Activated CD4-positive, alpha-beta T cell treated with anti-CD3 and anti-CD28 coated beads for 24 hours (primary cell): ENCODE results near the gene ARIH1.
"Not testable (repeated sequence)": the region's sequence is repeated elsewhere in the genome, so short reads cannot be mapped to it uniquely, and the experiment has no call there.

Experiments used
- DNase-seq, 2 donors: peaks; one replicate each; pipeline ENCODE4 v3.0.0-alpha.2; 2020; ENCODE audit warnings: low read depth in 2 of 2

ARIH1 gene

DNA sequence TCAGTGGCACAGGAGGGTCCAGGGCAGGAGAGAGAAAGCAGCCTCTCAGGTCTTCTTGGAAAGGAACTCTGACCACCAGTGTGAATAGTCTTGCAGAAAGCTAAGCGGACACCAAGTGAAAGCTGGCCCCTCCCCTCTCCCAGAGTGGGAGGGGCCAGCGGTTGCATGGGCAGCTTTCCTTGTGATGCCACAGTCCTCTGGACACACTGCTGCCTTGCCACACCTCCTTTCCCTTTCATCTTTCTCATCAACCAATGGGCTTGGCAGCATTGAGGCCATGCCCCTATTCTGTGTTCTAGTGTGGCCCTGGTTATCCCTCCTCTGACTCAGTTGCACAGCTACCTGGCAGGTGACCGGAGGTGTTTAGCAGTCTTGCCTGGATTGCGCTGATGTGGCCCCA is 130.7 kb downstream of the ARIH1 start:
- DNase-seq, result no peak

DNA sequence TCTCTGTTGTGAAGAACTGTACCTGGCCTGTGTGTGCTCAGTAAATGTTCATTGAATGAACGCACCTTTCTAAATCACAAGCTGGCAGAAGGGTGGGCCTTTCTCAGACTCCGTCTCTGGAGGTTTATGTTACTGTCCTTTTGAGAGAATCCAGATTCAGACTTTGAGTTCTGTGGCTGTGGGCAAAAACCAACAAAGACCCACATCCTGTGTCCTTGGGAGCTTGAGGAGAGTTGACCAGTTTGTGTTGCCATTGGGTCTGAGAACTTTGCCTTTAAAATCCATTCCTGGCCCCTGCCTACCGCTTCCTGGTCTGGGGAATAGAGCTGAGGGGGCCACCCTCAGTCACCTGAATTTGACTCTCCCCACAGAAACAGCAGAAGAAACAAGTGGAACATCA is 134.0 kb downstream of the ARIH1 start:
- DNase-seq, result not testable (repeated sequence)

DNA sequence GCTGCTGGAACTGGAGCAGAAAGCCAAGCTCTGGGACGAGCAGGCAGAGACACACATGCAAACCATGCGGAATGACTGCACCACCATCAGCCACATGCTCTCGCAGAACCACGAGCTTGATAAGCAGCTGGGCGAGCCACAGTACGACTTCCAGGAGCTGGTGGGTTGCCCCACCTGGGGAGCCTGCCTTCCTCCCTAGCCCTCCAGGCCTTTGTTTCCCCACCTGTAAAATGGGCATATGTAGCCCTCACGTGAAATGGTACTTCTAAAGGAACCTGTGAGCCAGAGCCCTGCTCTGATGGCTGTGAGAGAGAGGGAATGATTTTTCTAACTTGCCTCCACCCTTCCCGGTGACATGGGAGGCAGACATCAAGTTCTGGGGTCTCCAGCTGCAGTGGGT is 135.7 kb downstream of the ARIH1 start:
- DNase-seq, result no peak

DNA sequence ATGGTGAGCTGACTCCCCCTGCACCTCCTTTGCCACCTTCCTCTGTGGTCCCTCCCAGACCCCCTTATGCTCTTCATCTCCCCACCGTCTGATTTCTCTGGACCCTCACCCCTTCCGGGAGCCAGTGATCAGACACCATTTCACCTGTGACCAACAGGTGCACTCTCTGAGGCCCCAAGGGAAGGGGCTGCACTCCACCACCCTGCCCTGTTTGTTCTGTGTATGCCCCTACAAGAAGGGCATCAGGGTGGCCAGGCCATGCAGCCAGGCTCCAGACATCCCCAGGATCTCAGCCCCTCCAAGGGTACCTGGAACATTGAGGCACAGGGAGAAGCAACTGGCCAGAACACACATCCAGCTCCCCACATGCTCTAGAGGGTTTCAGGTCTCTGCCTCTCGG is 138.2 kb downstream of the ARIH1 start:
- not testable (repeated sequence) for DNase-seq

- no peak for DNase-seq
Observed at GRCh38 chr15:72614810-72615532, 140.8 kb downstream of the ARIH1 start.

GRCh38 chr15:72615533-72616233 is 141.6 kb downstream of the ARIH1 start:
- DNase-seq, result not testable (repeated sequence)

GRCh38 chr15:72616491-72617210 is 142.5 kb downstream of the ARIH1 start:
- no peak for DNase-seq

- DNase-seq, result not testable (repeated sequence)
Observed at GRCh38 chr15:72623854-72624253, 149.7 kb downstream of the ARIH1 start.

GRCh38 chr15:72626153-72626552 is 152.0 kb downstream of the ARIH1 start:
- DNase-seq, result not testable (repeated sequence)

GRCh38 chr15:72628249-72629067 is 154.3 kb downstream of the ARIH1 start:
- DNase-seq, result not testable (repeated sequence)

GRCh38 chr15:72629068-72629570 is 155.0 kb downstream of the ARIH1 start:
- DNase-seq, result not testable (repeated sequence)

- DNase-seq, result peak; percentile 21 to 57
Observed at GRCh38 chr15:72636519-72637282, 162.6 kb downstream of the ARIH1 start.

GRCh38 chr15:72639759-72640483 is 165.8 kb downstream of the ARIH1 start:
- DNase-seq, result not testable (repeated sequence)

- not testable (repeated sequence) for DNase-seq
Observed at GRCh38 chr15:72642271-72642670, 168.1 kb downstream of the ARIH1 start.

GRCh38 chr15:72648631-72649253 is 174.6 kb downstream of the ARIH1 start:
- DNase-seq, result not testable (repeated sequence)
